ENCODE results near the gene ZC3H10. TPM values are rescaled to one million over a fixed set of nuclear protein-coding genes. Genes with fewer than 3 reads are reported as not detected.

The ZC3H10 gene
- total RNA-seq, 6 donors from 2014 or later = 2.1 to 22.0 (median 6.4) TPM

- DNase-seq (no peak), ATAC-seq (ENCODE audit: low FRiP score in 2 of 2) (no peak)
- TF ChIP-seq, protein P1, sequence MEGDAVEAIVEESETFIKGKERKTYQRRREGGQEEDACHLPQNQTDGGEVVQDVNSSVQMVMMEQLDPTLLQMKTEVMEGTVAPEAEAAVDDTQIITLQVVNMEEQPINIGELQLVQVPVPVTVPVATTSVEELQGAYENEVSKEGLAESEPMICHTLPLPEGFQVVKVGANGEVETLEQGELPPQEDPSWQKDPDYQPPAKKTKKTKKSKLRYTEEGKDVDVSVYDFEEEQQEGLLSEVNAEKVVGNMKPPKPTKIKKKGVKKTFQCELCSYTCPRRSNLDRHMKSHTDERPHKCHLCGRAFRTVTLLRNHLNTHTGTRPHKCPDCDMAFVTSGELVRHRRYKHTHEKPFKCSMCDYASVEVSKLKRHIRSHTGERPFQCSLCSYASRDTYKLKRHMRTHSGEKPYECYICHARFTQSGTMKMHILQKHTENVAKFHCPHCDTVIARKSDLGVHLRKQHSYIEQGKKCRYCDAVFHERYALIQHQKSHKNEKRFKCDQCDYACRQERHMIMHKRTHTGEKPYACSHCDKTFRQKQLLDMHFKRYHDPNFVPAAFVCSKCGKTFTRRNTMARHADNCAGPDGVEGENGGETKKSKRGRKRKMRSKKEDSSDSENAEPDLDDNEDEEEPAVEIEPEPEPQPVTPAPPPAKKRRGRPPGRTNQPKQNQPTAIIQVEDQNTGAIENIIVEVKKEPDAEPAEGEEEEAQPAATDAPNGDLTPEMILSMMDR (IDR thresholded peaks at IDR 0.05) = no peak
- TF ChIP-seq POLR2A (IDR thresholded peaks at IDR 0.05) (no peak), POLR2AphosphoS5 (IDR thresholded peaks at IDR 0.05) (no peak), EP300 (IDR thresholded peaks at IDR 0.05) (no peak)
- H3K4me1 ChIP-seq = peaks cover 22 to 41% (median 29%) of the 10 kb centered on the region in 4 donors
- peaks cover 18 to 55% (median 46%) of the 10 kb centered on the region in 4 donors for H3K36me3 ChIP-seq
- WGBS, 2 donors = 79 to 95% methylated on average over 4 of the region's 4 CpGs
- no peak overlapping the region for H3K4me3 ChIP-seq
- H3K9me3 ChIP-seq = no peaks in the 10 kb centered on the region
- peak overlapping the region in 1 of 4 donors; percentile 95 for H3K27ac ChIP-seq
- H3K27me3 ChIP-seq = no peaks in the 10 kb centered on the region
Measured at GRCh38 chr12:56130876-56131275, 12.8 kb downstream of the ZC3H10 start.

GRCh38 chr12:56134897-56135296 lies 16.8 kb downstream of the ZC3H10 start:
- peaks cover 34 to 91% (median 79%) of the 10 kb centered on the region in 4 donors for H3K36me3 ChIP-seq
- 96 to 97% methylated on average over 6 of the region's 6 CpGs for WGBS, 2 donors
- H3K27ac ChIP-seq = no peak overlapping the region
- peaks cover 2 to 7% (median 6%) of the 10 kb centered on the region in 4 donors for H3K4me1 ChIP-seq
- no peaks in the 10 kb centered on the region for H3K27me3 ChIP-seq
- no peak overlapping the region for H3K4me3 ChIP-seq
- no peak for TF ChIP-seq POLR2A (IDR thresholded peaks at IDR 0.05)
- TF ChIP-seq EP300 (IDR thresholded peaks at IDR 0.05) = no peak
- TF ChIP-seq, protein P1 (IDR thresholded peaks at IDR 0.05) = no peak
- no peak for TF ChIP-seq POLR2AphosphoS5 (IDR thresholded peaks at IDR 0.05)
- ATAC-seq (ENCODE audit: low FRiP score in 2 of 2) (no peak), DNase-seq (no peak)
- H3K9me3 ChIP-seq = no peaks in the 10 kb centered on the region

- H3K9me3 ChIP-seq = no peaks in the 10 kb centered on the region
Measured at GRCh38 chr12:56137853-56138571, 19.9 kb downstream of the ZC3H10 start.

DNA sequence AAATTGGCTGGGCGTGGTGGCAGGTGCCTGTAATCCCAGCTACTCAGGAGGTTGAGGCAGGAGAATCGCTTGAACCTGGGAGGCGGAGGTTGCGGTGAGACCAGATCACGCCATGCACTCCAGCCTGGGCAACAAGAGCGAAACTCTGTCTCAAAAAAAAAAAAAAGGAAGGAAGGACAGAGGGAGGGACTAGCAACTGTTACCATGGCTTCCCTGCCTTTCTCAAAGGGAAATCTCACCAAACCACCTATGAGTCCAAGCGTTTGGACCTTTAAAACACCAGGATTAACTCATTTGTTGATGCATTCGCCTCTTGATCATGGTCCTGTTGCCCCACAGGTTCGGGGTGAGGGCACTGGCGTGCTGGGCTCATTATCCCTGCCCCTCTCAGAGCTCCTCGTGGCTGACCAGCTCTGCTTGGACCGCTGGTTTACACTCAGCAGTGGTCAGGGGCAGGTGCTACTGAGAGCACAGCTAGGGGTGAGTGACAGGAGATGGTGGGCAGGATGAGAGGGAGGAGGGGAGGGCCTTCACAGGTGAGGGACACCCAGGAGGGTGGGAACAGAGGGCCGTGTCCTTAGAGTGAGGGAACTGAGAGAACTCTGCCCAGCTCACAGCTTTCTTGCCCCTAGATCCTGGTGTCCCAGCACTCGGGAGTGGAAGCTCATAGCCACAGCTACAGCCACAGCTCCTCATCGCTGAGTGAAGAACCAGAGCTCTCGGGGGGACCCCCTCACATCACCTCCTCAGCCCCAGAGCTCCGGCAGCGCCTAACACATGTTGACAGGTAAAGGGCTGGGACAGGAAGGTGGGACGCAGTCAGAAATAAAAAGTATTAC lies 24.1 kb downstream of the ZC3H10 start:
- peaks cover 10 to 24% (median 16%) of the 10 kb centered on the region in 4 donors for H3K4me1 ChIP-seq
- no peak for ATAC-seq (ENCODE audit: low FRiP score in 2 of 2)
- 78 to 88% methylated on average over 17 to 19 of the region's 19 CpGs for WGBS, 2 donors

More at GRCh38 chr12:56137853-56138571, 19.9 kb downstream of the ZC3H10 start:
- H3K4me3 ChIP-seq = no peak overlapping the region
- no peak overlapping the region for H3K27ac ChIP-seq
- no peak for ATAC-seq (ENCODE audit: low FRiP score in 2 of 2)
- TF ChIP-seq, protein P1 (IDR thresholded peaks at IDR 0.05) = no peak
- TF ChIP-seq EP300 (IDR thresholded peaks at IDR 0.05) (no peak), POLR2A (IDR thresholded peaks at IDR 0.05) (no peak), POLR2AphosphoS5 (IDR thresholded peaks at IDR 0.05) (no peak)
- 92 to 93% methylated on average over 12 to 14 of the region's 14 CpGs for WGBS, 2 donors
- H3K4me1 ChIP-seq = peaks cover 0 to 6% (median 2%) of the 10 kb centered on the region in 4 donors
- DNase-seq = no peak
- H3K27me3 ChIP-seq = no peaks in the 10 kb centered on the region
- H3K36me3 ChIP-seq = peaks cover 29 to 93% (median 76%) of the 10 kb centered on the region in 4 donors

More for the DNA sequence above, 24.1 kb downstream of the ZC3H10 start:
- H3K9me3 ChIP-seq = no peaks in the 10 kb centered on the region
- DNase-seq = no peak
- H3K27ac ChIP-seq = peak overlapping the region in 3 of 4 donors; percentile 65 to 81 (median 73)
- H3K27me3 ChIP-seq = no peaks in the 10 kb centered on the region
- H3K36me3 ChIP-seq = peaks cover 17 to 81% (median 61%) of the 10 kb centered on the region in 4 donors
- TF ChIP-seq, protein P1 (IDR thresholded peaks at IDR 0.05) = no peak
- no peak for TF ChIP-seq POLR2A (IDR thresholded peaks at IDR 0.05)
- TF ChIP-seq POLR2AphosphoS5 (IDR thresholded peaks at IDR 0.05) = no peak
- TF ChIP-seq EP300 (IDR thresholded peaks at IDR 0.05) = no peak
- no peak overlapping the region for H3K4me3 ChIP-seq

All from upper lobe of left lung (tissue), 6 donors.